HepG2 (cell line): ENCODE results near the gene SF1. TPM values are rescaled to one million over a fixed set of nuclear protein-coding genes. Genes with fewer than 3 reads are reported as not detected.
A peak's percentile ranks its signal among the peaks of the same experiment; 100 is the strongest.

ENCODE experiments used
- ARHGAP35 ChIP-seq: sonication (generic); formaldehyde crosslinking; IDR thresholded peaks from 2 replicates; pipeline ENCODE4 v1.9.0; 2022; ENCODE audit warnings: mild to moderate bottlenecking, inconsistent platforms, moderate library complexity, missing genetic modification reagents, borderline replicate concordance
- DRAP1 ChIP-seq: IDR thresholded peaks from 2 replicates; pipeline ENCODE4 v1.6.1; 2016; ENCODE audit warnings: missing genetic modification reagents, missing compliant biosample characterization
- FOXC1 ChIP-seq: sonication (generic); formaldehyde crosslinking; IDR thresholded peaks from 2 replicates; pipeline ENCODE4 v1.8.0; 2022; ENCODE audit warnings: mild to moderate bottlenecking, missing genetic modification reagents, borderline replicate concordance
- LCORL ChIP-seq, 2 experiments: fragments of 450-650 bp in 1 of 2; sonication (generic) in 1 of 2; formaldehyde crosslinking in 1 of 2; IDR thresholded peaks; 2 replicates each; pipeline versions ENCODE4 v1.5.0 to v1.6.1; 2017 to 2020; ENCODE audit warnings: antibody characterized with exemption in 1 of 2, missing genetic modification reagents in 1 of 2
- NFE2L2 ChIP-seq: fragments of 150-350 bp; IDR thresholded peaks from 2 replicates; pipeline ENCODE4 v1.6.1; 2014; ENCODE audit warnings: low read length
- NR2F6 ChIP-seq, 2 experiments: IDR thresholded peaks; 2 replicates each; pipeline ENCODE4 v1.6.1; 2016; ENCODE audit warnings: antibody characterized with exemption in 1 of 2, mild to moderate bottlenecking in 1 of 2
- RARA ChIP-seq: IDR thresholded peaks from 2 replicates; pipeline ENCODE4 v1.6.1; 2016; ENCODE audit warnings: missing genetic modification reagents, missing compliant biosample characterization
- RXRB ChIP-seq: IDR thresholded peaks from 2 replicates; pipeline ENCODE4 v1.6.1; 2016; ENCODE audit warnings: borderline replicate concordance, missing genetic modification reagents, missing compliant biosample characterization
- SMARCC2 ChIP-seq: fragments of 450-650 bp; IDR thresholded peaks from 2 replicates; pipeline ENCODE4 v1.6.1; 2017; ENCODE audit warnings: antibody characterized with exemption, mild to moderate bottlenecking
- SMC3 ChIP-seq: IDR thresholded peaks from 2 replicates; pipeline ENCODE4 v1.6.1; 2011; ENCODE audit warnings: low read length, improper control_type of control experiment
- SOX5 ChIP-seq: IDR thresholded peaks from 2 replicates; pipeline ENCODE4 v1.6.1; 2016; ENCODE audit warnings: borderline replicate concordance
- SOX6 ChIP-seq, 2 experiments: fragments of 450-650 bp in 1 of 2; sonication (generic) in 1 of 2; formaldehyde crosslinking in 1 of 2; IDR thresholded peaks; 2 replicates each; pipeline versions ENCODE4 v1.4.0 to v1.6.1; 2017 to 2020; ENCODE audit warnings: antibody characterized with exemption in 1 of 2, mild to moderate bottlenecking in 1 of 2, missing genetic modification reagents in 1 of 2
- THAP11 ChIP-seq: IDR thresholded peaks from 2 replicates; pipeline ENCODE4 v1.6.1; 2016; ENCODE audit warnings: missing biosample characterization, missing genetic modification reagents
- ZNF256 ChIP-seq: sonication (generic); formaldehyde crosslinking; conservative IDR thresholded peaks from 2 replicates; pipeline ENCODE4 v1.4.0; 2020; ENCODE audit warnings: missing genetic modification reagents
- ZNF619 ChIP-seq: sonication (generic); formaldehyde crosslinking; IDR thresholded peaks from 2 replicates; pipeline ENCODE4 v1.4.0; 2020; ENCODE audit warnings: mild to moderate bottlenecking, missing genetic modification reagents
- ZNF768 ChIP-seq: sonication (generic); formaldehyde crosslinking; IDR thresholded peaks from 2 replicates; pipeline ENCODE4 v1.4.0; 2020; ENCODE audit warnings: missing genetic modification reagents
- polyA plus RNA-seq, 8 experiments: library from polyadenylated mRNA; depleted of rRNA in 3 of 8; stranded (reverse) in 7 of 8; unstranded in 1 of 8; fragments of >200 nt; fragmentation: Illumina TruSeq in 4 of 8; extraction: Trizol in 4 of 8; gene quantifications; 2 replicates each; pipeline versions ENCODE4 v1.2.1 to v1.2.3, GENCODE V29; 2011 to 2016; ENCODE audit warnings: low read depth in 4 of 8, missing spikeins in 1 of 8, mixed read lengths in 1 of 8; ENCODE audit not compliant: insufficient read depth in 1 of 8
- total RNA-seq, 5 experiments: library from RNA; depleted of rRNA; stranded (reverse); fragments of >200 nt; fragmentation: Illumina TruSeq; extraction: Trizol; gene quantifications; 2 replicates each; pipeline ENCODE4 v1.2.3, GENCODE V29; 2016; ENCODE audit warnings: low read depth in 1 of 5
- TF ChIP-seq, protein P1 (sequence below): sonication (generic); formaldehyde crosslinking; IDR thresholded peaks from 2 replicates; pipeline ENCODE4 v1.4.0; 2020; ENCODE audit warnings: mild to moderate bottlenecking, missing genetic modification reagents
- TF ChIP-seq, protein P2 (sequence below): sonication (generic); formaldehyde crosslinking; IDR thresholded peaks from 2 replicates; pipeline ENCODE4 v1.4.0; 2020; ENCODE audit warnings: missing genetic modification reagents
- TF ChIP-seq, protein P3 (sequence below): sonication (generic); formaldehyde crosslinking; IDR thresholded peaks from 2 replicates; pipeline ENCODE4 v1.4.0; 2020; ENCODE audit warnings: missing genetic modification reagents

SF1 gene
- total and polyA plus RNA-seq, 2 of the 13 experiments (the other 11 are each of a cell fraction or from before 2014, with no cell fraction given) = 55.5 to 70.4 TPM

GRCh38 chr11:64759131-64759721, 19.1 kb downstream of the SF1 start (continued):
- TF ChIP-seq, protein P1, sequence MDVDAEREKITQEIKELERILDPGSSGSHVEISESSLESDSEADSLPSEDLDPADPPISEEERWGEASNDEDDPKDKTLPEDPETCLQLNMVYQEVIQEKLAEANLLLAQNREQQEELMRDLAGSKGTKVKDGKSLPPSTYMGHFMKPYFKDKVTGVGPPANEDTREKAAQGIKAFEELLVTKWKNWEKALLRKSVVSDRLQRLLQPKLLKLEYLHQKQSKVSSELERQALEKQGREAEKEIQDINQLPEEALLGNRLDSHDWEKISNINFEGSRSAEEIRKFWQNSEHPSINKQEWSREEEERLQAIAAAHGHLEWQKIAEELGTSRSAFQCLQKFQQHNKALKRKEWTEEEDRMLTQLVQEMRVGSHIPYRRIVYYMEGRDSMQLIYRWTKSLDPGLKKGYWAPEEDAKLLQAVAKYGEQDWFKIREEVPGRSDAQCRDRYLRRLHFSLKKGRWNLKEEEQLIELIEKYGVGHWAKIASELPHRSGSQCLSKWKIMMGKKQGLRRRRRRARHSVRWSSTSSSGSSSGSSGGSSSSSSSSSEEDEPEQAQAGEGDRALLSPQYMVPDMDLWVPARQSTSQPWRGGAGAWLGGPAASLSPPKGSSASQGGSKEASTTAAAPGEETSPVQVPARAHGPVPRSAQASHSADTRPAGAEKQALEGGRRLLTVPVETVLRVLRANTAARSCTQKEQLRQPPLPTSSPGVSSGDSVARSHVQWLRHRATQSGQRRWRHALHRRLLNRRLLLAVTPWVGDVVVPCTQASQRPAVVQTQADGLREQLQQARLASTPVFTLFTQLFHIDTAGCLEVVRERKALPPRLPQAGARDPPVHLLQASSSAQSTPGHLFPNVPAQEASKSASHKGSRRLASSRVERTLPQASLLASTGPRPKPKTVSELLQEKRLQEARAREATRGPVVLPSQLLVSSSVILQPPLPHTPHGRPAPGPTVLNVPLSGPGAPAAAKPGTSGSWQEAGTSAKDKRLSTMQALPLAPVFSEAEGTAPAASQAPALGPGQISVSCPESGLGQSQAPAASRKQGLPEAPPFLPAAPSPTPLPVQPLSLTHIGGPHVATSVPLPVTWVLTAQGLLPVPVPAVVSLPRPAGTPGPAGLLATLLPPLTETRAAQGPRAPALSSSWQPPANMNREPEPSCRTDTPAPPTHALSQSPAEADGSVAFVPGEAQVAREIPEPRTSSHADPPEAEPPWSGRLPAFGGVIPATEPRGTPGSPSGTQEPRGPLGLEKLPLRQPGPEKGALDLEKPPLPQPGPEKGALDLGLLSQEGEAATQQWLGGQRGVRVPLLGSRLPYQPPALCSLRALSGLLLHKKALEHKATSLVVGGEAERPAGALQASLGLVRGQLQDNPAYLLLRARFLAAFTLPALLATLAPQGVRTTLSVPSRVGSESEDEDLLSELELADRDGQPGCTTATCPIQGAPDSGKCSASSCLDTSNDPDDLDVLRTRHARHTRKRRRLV (CRISPR knock-in tag) = no peak
- TF ChIP-seq SMC3 (no peak), SOX6 (IDR thresholded peaks at IDR 0.05) (no peak), SOX6 (CRISPR knock-in tag; IDR thresholded peaks at IDR 0.05) (peak; percentile 31; the same call in 1 of the 2 replicates), RXRB (0 out of 2 replicates have a peak, but pooled peaks have one; percentile 18), THAP11 (CRISPR knock-in tag) (0 out of 2 replicates have a peak, but pooled peaks have one; percentile 18), NR2F6 (IDR thresholded peaks at IDR 0.05) (peak; percentile 71), NR2F6 (CRISPR knock-in tag; IDR thresholded peaks at IDR 0.05) (peak; percentile 63), ZNF619 (CRISPR knock-in tag) (no peak), DRAP1 (no peak), ZNF768 (CRISPR knock-in tag) (peak; percentile 2; the same call in 1 of the 2 replicates), FOXC1 (peak; percentile 49; the same call in 1 of the 2 replicates), SMARCC2 (no peak), RARA (CRISPR knock-in tag) (peak; percentile 59; the same call in 1 of the 2 replicates), SOX5 (CRISPR knock-in tag) (0 out of 2 replicates have a peak, but pooled peaks have one; percentile 21), ARHGAP35 (CRISPR knock-in tag) (0 out of 2 replicates have a peak, but pooled peaks have one; percentile 27), LCORL (IDR thresholded peaks at IDR 0.05) (no peak), LCORL (CRISPR knock-in tag; IDR thresholded peaks at IDR 0.05) (0 out of 2 replicates have a peak, but pooled peaks have one; percentile 53), ZNF256 (CRISPR knock-in tag) (no peak), NFE2L2 (no peak)
- TF ChIP-seq, protein P2, sequence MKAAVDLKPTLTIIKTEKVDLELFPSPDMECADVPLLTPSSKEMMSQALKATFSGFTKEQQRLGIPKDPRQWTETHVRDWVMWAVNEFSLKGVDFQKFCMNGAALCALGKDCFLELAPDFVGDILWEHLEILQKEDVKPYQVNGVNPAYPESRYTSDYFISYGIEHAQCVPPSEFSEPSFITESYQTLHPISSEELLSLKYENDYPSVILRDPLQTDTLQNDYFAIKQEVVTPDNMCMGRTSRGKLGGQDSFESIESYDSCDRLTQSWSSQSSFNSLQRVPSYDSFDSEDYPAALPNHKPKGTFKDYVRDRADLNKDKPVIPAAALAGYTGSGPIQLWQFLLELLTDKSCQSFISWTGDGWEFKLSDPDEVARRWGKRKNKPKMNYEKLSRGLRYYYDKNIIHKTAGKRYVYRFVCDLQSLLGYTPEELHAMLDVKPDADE (CRISPR knock-in tag) = no peak
- TF ChIP-seq, protein P3, sequence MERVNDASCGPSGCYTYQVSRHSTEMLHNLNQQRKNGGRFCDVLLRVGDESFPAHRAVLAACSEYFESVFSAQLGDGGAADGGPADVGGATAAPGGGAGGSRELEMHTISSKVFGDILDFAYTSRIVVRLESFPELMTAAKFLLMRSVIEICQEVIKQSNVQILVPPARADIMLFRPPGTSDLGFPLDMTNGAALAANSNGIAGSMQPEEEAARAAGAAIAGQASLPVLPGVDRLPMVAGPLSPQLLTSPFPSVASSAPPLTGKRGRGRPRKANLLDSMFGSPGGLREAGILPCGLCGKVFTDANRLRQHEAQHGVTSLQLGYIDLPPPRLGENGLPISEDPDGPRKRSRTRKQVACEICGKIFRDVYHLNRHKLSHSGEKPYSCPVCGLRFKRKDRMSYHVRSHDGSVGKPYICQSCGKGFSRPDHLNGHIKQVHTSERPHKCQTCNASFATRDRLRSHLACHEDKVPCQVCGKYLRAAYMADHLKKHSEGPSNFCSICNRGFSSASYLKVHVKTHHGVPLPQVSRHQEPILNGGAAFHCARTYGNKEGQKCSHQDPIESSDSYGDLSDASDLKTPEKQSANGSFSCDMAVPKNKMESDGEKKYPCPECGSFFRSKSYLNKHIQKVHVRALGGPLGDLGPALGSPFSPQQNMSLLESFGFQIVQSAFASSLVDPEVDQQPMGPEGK = peak; percentile 56
